HCT116 (cell line): ENCODE data around the gene POGK. TPM values are rescaled to one million over a fixed set of nuclear protein-coding genes. Genes with fewer than 3 reads are reported as not detected.

Experiments
- ATAC-seq: fragments of 200-7000 bp; cut with Tn5 transposase; 2 replicates; pipeline ENCODE4 v1.9.1; 2020; ENCODE audit warnings: mild to moderate bottlenecking, moderate library complexity
- BruUV-seq: library from RNA; stranded (reverse); fragments of 400-500 nt; replicated peaks from 2 replicates; lab custom pipeline; 2021; lab: Mats Ljungman, UMichigan
- CTCF ChIA-PET: fragments of 300-600 bp; sonication (Branson Sonifier 250); formaldehyde crosslinking; loops from one replicate; lab custom pipeline; 2021; ENCODE audit warnings: antibody characterized with exemption; lab: Charles Lee
- POLR2A ChIA-PET: fragments of 300-600, 350-600 bp; sonication (Branson Sonifier 250); formaldehyde crosslinking; loops from one replicate; lab custom pipeline; 2021; ENCODE audit warnings: antibody characterized with exemption; lab: Charles Lee
- RAD21 ChIA-PET, 2 experiments: fragments of 300-600 bp; sonication (Branson Sonifier 250); formaldehyde crosslinking; loops; one replicate each; lab custom pipeline; 2023; ENCODE audit warnings: low total read pairs in 2 of 2; ENCODE audit not compliant: uncharacterized antibody in 2 of 2, unreplicated experiment in 2 of 2, low non-redundant PET in 1 of 2; lab: Charles Lee
- DNase-seq: peaks from one replicate; pipeline ENCODE4 v3.0.0-alpha.2; 2010; ENCODE audit warnings: low read depth, low spot score
- H2AFZ ChIP-seq: fragments of 200-600 bp; shearing (Covaris generic), sonication (generic); 2 replicates; pipeline ENCODE4 v1.6.1; 2017; ENCODE audit warnings: low read depth, mixed run types, mixed read lengths, antibody characterized with exemption, low read length; ENCODE audit not compliant: poor library complexity, severe bottlenecking
- H3K27ac ChIP-seq: 2 replicates; pipeline ENCODE4 v1.5.1; 2012; ENCODE audit warnings: low read depth, low read length
- H3K27me3 ChIP-seq: fragments of 200-600 bp; sonication (generic); 2 replicates; pipeline ENCODE4 v1.6.1; 2016; ENCODE audit warnings: mixed run types, low read length, mixed read lengths; ENCODE audit not compliant: insufficient read depth
- H3K36me3 ChIP-seq, 2 experiments: fragments of 200-500 bp in 1 of 2; fragments of 200-600 bp in 1 of 2; sonication (Bioruptor generic) in 1 of 2; sonication (generic) in 1 of 2; 2 replicates each; pipeline versions ENCODE4 v1.5.1 to v1.6.1; 2014 to 2016; ENCODE audit warnings: low read length in 2 of 2, inconsistent platforms in 1 of 2, mixed read lengths in 1 of 2, mixed run types in 1 of 2; ENCODE audit not compliant: insufficient read depth in 2 of 2, control insufficient read depth in 1 of 2
- H3K4me1 ChIP-seq, 2 experiments: fragments of 200-600 bp in 1 of 2; sonication (generic) in 1 of 2; 2 replicates each; pipeline versions ENCODE4 v1.5.1 to v1.6.1; 2012 to 2017; ENCODE audit warnings: low read length in 2 of 2, inconsistent platforms in 1 of 2, mild to moderate bottlenecking in 1 of 2, mixed read lengths in 1 of 2, mixed run types in 1 of 2, moderate library complexity in 1 of 2; ENCODE audit not compliant: insufficient read depth in 2 of 2, control insufficient read depth in 1 of 2
- H3K4me2 ChIP-seq: fragments of 200-600 bp; sonication (generic); 2 replicates; pipeline ENCODE4 v1.6.1; 2017; ENCODE audit warnings: mixed run types, low read length, mixed read lengths
- H3K4me3 ChIP-seq, 2 experiments: fragments of 200-600 bp in 1 of 2; sonication (generic) in 1 of 2; replicated peaks in 1 of 2; 2 replicates each; pipeline ENCODE4 v1.5.1; 2011 to 2016; ENCODE audit warnings: low read length in 2 of 2, control low read depth in 1 of 2, low read depth in 1 of 2, mild to moderate bottlenecking in 1 of 2, mixed read lengths in 1 of 2, mixed run types in 1 of 2
- H3K79me2 ChIP-seq: fragments of 200-600 bp; sonication (generic); 2 replicates; pipeline ENCODE4 v1.6.1; 2017; ENCODE audit warnings: mild to moderate bottlenecking, mixed run types, low read length, moderate library complexity, mixed read lengths; ENCODE audit not compliant: insufficient read depth
- H3K9ac ChIP-seq: fragments of 200-600 bp; sonication (generic); 2 replicates; pipeline ENCODE4 v1.6.1; 2016; ENCODE audit warnings: low read length, mixed read lengths
- H3K9me2 ChIP-seq: fragments of 200-600 bp; sonication (generic), shearing (Covaris generic); 2 replicates; pipeline ENCODE4 v1.6.1; 2017; ENCODE audit warnings: mixed run types, mild to moderate bottlenecking, moderate library complexity; ENCODE audit not compliant: insufficient read depth
- H3K9me3 ChIP-seq, 2 experiments: fragments of 200-500 bp in 1 of 2; fragments of 200-600 bp in 1 of 2; sonication (Bioruptor generic) in 1 of 2; sonication (generic) in 1 of 2; 2 replicates each; pipeline ENCODE4 v1.6.1; 2014 to 2017; ENCODE audit warnings: low read length in 2 of 2, mixed read lengths in 2 of 2, inconsistent platforms in 1 of 2, low read depth in 1 of 2, mild to moderate bottlenecking in 1 of 2, mixed run types in 1 of 2, moderate library complexity in 1 of 2; ENCODE audit not compliant: control insufficient read depth in 1 of 2, insufficient read depth in 1 of 2
- H4K20me1 ChIP-seq: fragments of 200-600 bp; sonication (generic), shearing (Covaris generic); 2 replicates; pipeline ENCODE4 v1.6.1; 2017; ENCODE audit warnings: mixed run types, mild to moderate bottlenecking, moderate library complexity; ENCODE audit not compliant: insufficient read depth
- EZH2 ChIP-seq: fragments of 200-600 bp; sonication (generic); IDR thresholded peaks from 2 replicates; pipeline ENCODE4 v1.6.1; 2017; ENCODE audit warnings: antibody characterized with exemption, mixed run types
- POLR2AphosphoS5 ChIP-seq: IDR thresholded peaks from 2 replicates; pipeline ENCODE4 v1.6.1; 2011; ENCODE audit warnings: mild to moderate bottlenecking, low read depth, low read length, moderate library complexity
- SRF ChIP-seq: IDR thresholded peaks from 2 replicates; pipeline ENCODE4 v1.6.1; 2012; ENCODE audit warnings: low read depth
- ZNF274 ChIP-seq: fragments of 200-500 bp; sonication (Bioruptor generic); IDR thresholded peaks from 2 replicates; pipeline ENCODE4 v1.6.1; 2014; ENCODE audit warnings: mild to moderate bottlenecking, low read depth, low read length, inconsistent platforms
- intact Hi-C: fragments of 100-400 bp; cut with micrococcal nuclease; formaldehyde crosslinking; loops from 2 replicates; pipeline ENCODE4 v1.10.0; 2022
- total RNA-seq: library from RNA; stranded (reverse); gene quantifications from one replicate; pipeline ENCODE4 v1.2.1, GENCODE V29; 2021; ENCODE audit not compliant: unreplicated experiment
- TF ChIP-seq, protein P1 (sequence below), 3 experiments: fragments of 200-600 bp in 1 of 3; sonication (generic) in 1 of 3; IDR thresholded peaks in 2 of 3; conservative IDR thresholded peaks in 1 of 3; 2 replicates each; pipeline ENCODE4 v1.5.1; 2012 to 2017; ENCODE audit warnings: low read depth in 2 of 3, low read length in 2 of 3, antibody characterized with exemption in 1 of 3, borderline replicate concordance in 1 of 3, control low read depth in 1 of 3, mild to moderate bottlenecking in 1 of 3, mixed read lengths in 1 of 3, mixed run types in 1 of 3, moderate library complexity in 1 of 3; ENCODE audit not compliant: insufficient read depth in 1 of 3
- TF ChIP-seq, protein P2 (sequence below): IDR thresholded peaks from 2 replicates; pipeline ENCODE4 v1.6.1; 2012

POGK gene
- total RNA-seq, 1 experiment from 2014 or later: 35.6 TPM

DNA sequence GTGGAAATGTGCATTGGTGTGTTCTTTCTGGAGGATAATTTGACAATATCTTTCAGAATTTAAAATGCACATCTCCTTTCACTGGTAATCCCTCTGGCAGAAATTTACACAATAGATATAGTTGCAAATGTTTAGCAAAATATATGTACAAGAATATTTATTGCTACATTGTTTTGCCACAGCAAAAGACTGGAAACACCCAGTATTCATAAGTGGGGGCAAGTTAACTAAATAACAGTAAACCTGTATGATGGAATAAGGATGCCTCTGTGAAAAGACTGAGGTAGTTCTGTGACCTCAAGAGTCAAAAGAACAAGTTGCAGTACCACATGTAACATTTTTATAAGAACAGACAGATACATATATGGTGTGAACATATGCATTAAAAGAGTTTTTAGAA lies 50.5 kb downstream of the POGK start:
- RAD21 ChIA-PET: no interaction called here
- no TSS peak for BruUV-seq

DNA sequence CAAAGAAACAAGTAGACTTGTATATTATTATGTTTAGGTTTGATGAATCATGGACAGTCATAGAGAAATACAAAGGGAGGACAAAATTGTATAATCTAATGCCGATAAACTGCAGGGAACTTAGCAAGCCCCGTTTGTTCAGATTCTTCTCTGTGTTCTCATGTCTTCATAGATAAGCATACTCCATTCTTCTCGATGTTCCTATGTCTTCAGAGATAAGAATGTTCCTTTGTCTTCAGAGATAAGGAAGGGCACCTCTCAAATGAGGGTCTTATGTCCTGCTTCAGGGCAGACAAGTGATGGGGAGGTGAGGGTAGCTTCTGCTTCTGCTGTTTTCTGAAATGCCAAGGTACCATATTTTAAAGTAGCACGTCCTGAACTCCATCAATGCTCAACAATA lies 56.5 kb downstream of the POGK start:
- no peaks in the 10 kb centered on the region; a peak in 1 of 4 replicates for H3K9me3 ChIP-seq
- ATAC-seq (no peak), DNase-seq (no peak)
- H3K79me2 ChIP-seq: no peaks in the 10 kb centered on the region
- no peaks in the 10 kb centered on the region for H3K4me1 ChIP-seq
- POLR2A ChIA-PET: no interaction called here
- H3K36me3 ChIP-seq: no peaks in the 10 kb centered on the region
- TF ChIP-seq, protein P1, sequence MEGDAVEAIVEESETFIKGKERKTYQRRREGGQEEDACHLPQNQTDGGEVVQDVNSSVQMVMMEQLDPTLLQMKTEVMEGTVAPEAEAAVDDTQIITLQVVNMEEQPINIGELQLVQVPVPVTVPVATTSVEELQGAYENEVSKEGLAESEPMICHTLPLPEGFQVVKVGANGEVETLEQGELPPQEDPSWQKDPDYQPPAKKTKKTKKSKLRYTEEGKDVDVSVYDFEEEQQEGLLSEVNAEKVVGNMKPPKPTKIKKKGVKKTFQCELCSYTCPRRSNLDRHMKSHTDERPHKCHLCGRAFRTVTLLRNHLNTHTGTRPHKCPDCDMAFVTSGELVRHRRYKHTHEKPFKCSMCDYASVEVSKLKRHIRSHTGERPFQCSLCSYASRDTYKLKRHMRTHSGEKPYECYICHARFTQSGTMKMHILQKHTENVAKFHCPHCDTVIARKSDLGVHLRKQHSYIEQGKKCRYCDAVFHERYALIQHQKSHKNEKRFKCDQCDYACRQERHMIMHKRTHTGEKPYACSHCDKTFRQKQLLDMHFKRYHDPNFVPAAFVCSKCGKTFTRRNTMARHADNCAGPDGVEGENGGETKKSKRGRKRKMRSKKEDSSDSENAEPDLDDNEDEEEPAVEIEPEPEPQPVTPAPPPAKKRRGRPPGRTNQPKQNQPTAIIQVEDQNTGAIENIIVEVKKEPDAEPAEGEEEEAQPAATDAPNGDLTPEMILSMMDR (IDR thresholded peaks at IDR 0.05 in 2 of 3, conservative IDR thresholded peaks at IDR 0.05 in 1 of 3; ENCODE audit: borderline replicate concordance in 1 of 3, insufficient read depth in 1 of 3, low read depth in 2 of 3, low read length in 2 of 3): no peak
- TF ChIP-seq SRF (no peak), EZH2 (no peak), ZNF274 (no peak)
- intact Hi-C loops: no loop called here
- CTCF ChIA-PET: interaction anchor here (1.6 kb wide), 1 partner anchor 15 kb away, joined by 5 read pairs; no protein-coding TSS in a partner anchor
- H3K4me2 ChIP-seq: no peak overlapping the region
- H3K9ac ChIP-seq: no peak overlapping the region
- RAD21 ChIA-PET: no interaction called here
- BruUV-seq: no TSS peak
- no peak overlapping the region for H3K27ac ChIP-seq
- no peaks in the 10 kb centered on the region for H3K9me2 ChIP-seq
- H4K20me1 ChIP-seq: no peaks in the 10 kb centered on the region
- H3K4me3 ChIP-seq: no peak overlapping the region
- no peak overlapping the region for H2AFZ ChIP-seq
- no peaks in the 10 kb centered on the region for H3K27me3 ChIP-seq

More for the DNA sequence above, 50.5 kb downstream of the POGK start:
- no peaks in the 10 kb centered on the region for H3K27me3 ChIP-seq
- no peaks in the 10 kb centered on the region for H3K79me2 ChIP-seq
- ChIA-PET CTCF (no interaction called here), POLR2A (no interaction called here)
- no peak for ATAC-seq
- H2AFZ ChIP-seq: no peak overlapping the region
- H3K4me2 ChIP-seq: no peak overlapping the region
- TF ChIP-seq, protein P2, sequence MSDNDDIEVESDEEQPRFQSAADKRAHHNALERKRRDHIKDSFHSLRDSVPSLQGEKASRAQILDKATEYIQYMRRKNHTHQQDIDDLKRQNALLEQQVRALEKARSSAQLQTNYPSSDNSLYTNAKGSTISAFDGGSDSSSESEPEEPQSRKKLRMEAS: no peak
- no peak for TF ChIP-seq POLR2AphosphoS5
- TF ChIP-seq, protein P1 (IDR thresholded peaks at IDR 0.05 in 2 of 3, conservative IDR thresholded peaks at IDR 0.05 in 1 of 3; ENCODE audit: borderline replicate concordance in 1 of 3, insufficient read depth in 1 of 3, low read depth in 2 of 3, low read length in 2 of 3): no peak
- no peaks in the 10 kb centered on the region for H4K20me1 ChIP-seq
- no peak overlapping the region for H3K4me3 ChIP-seq
- H3K36me3 ChIP-seq: no peaks in the 10 kb centered on the region
- H3K9me2 ChIP-seq: no peaks in the 10 kb centered on the region
- intact Hi-C loops: no loop called here
- no peaks in the 10 kb centered on the region for H3K9me3 ChIP-seq
- no peak overlapping the region for H3K9ac ChIP-seq
- DNase-seq: no peak
- no peaks in the 10 kb centered on the region for H3K4me1 ChIP-seq
- H3K27ac ChIP-seq: no peak overlapping the region
